ENCODE measurements around the gene EGFLAM.

The EGFLAM gene

GRCh38 chr5:38258319-38259061 lies at the start of gene EGFLAM:
Gene EGFLAM (plus strand): TSS chr5:38258559. CDS start chr5:38258755, 196 bp downstream.
- peak; percentile 60 for DNase-seq (ENCODE audit: low spot score)

- peak; percentile 64 for DNase-seq (ENCODE audit: low spot score)
Measured at GRCh38 chr5:38208782-38209378, 49.5 kb upstream of the EGFLAM start.

- DNase-seq (ENCODE audit: low spot score), result no peak
Measured at GRCh38 chr5:38210676-38211353, 47.5 kb upstream of the EGFLAM start.

GRCh38 chr5:38211354-38211710 lies 47.0 kb upstream of the EGFLAM start:
- DNase-seq (ENCODE audit: low spot score), result no peak

GRCh38 chr5:38212307-38212706 lies 46.1 kb upstream of the EGFLAM start:
- no peak for DNase-seq (ENCODE audit: low spot score)

- no peak for DNase-seq (ENCODE audit: low spot score)
Measured at GRCh38 chr5:38226091-38226490, 32.3 kb upstream of the EGFLAM start.

GRCh38 chr5:38228914-38229313 lies 29.4 kb upstream of the EGFLAM start:
- DNase-seq (ENCODE audit: low spot score), result no peak

GRCh38 chr5:38234737-38235136 lies 23.6 kb upstream of the EGFLAM start:
- no peak for DNase-seq (ENCODE audit: low spot score)

- no peak for DNase-seq (ENCODE audit: low spot score)
Measured at GRCh38 chr5:38237681-38238080, 20.7 kb upstream of the EGFLAM start.

- no peak for DNase-seq (ENCODE audit: low spot score)
Measured at GRCh38 chr5:38240212-38240611, 18.1 kb upstream of the EGFLAM start.

GRCh38 chr5:38241655-38242054 lies 16.7 kb upstream of the EGFLAM start:
- no peak for DNase-seq (ENCODE audit: low spot score)

GRCh38 chr5:38245307-38245706 lies 13.1 kb upstream of the EGFLAM start:
- no peak for DNase-seq (ENCODE audit: low spot score)

GRCh38 chr5:38249301-38249700 lies 9.1 kb upstream of the EGFLAM start:
- DNase-seq (ENCODE audit: low spot score), result no peak

GRCh38 chr5:38249812-38250211 lies 8.5 kb upstream of the EGFLAM start:
- no peak for DNase-seq (ENCODE audit: low spot score)

GRCh38 chr5:38250763-38251448 lies 7.5 kb upstream of the EGFLAM start:
- no peak for DNase-seq (ENCODE audit: low spot score)

- DNase-seq (ENCODE audit: low spot score), result no peak
Measured at GRCh38 chr5:38253759-38254158, 4.6 kb upstream of the EGFLAM start.

- no peak for DNase-seq (ENCODE audit: low spot score)
Measured at GRCh38 chr5:38257308-38258041, 884 bp upstream of the EGFLAM start.

- DNase-seq (ENCODE audit: low spot score), result no peak
Measured at GRCh38 chr5:38258042-38258318, 379 bp upstream of the EGFLAM start.

GRCh38 chr5:38259062-38259808 lies 876 bp downstream of the EGFLAM start:
- no peak for DNase-seq (ENCODE audit: low spot score)

- DNase-seq (ENCODE audit: low spot score), result no peak
Measured at GRCh38 chr5:38259809-38260160, 1.4 kb downstream of the EGFLAM start.

GRCh38 chr5:38263983-38264382 lies 5.6 kb downstream of the EGFLAM start:
- DNase-seq (ENCODE audit: low spot score), result no peak
